OCI-M2 (cell line): ENCODE measurements around the gene RGS12.

Experiments
- DNase-seq: peaks from one replicate; lab custom pipeline; 2025; ENCODE audit not compliant: unreplicated experiment; lab: John Stamatoyannopoulos, UW

The RGS12 gene

GRCh38 chr4:3292571-3293400 lies at the start of gene RGS12:
TSS of gene RGS12 (plus strand) at chr4:3293021. CDS start at chr4:3316171, 23,150 bp downstream.
- no peak for DNase-seq

GRCh38 chr4:3243136-3243780 lies 49.6 kb upstream of the RGS12 start:
- no peak for DNase-seq

- no peak for DNase-seq
Observed at GRCh38 chr4:3244002-3244401, 48.8 kb upstream of the RGS12 start.

- no peak for DNase-seq
Observed at GRCh38 chr4:3244747-3245146, 48.1 kb upstream of the RGS12 start.

GRCh38 chr4:3245676-3246075 lies 47.1 kb upstream of the RGS12 start:
- no peak for DNase-seq

- DNase-seq, result no peak
Observed at GRCh38 chr4:3246458-3247398, 46.1 kb upstream of the RGS12 start.

- no peak for DNase-seq
Observed at GRCh38 chr4:3247399-3248177, 45.2 kb upstream of the RGS12 start.

GRCh38 chr4:3248178-3248480 lies 44.7 kb upstream of the RGS12 start:
- DNase-seq, result no peak

- no peak for DNase-seq
Observed at GRCh38 chr4:3248811-3249661, 43.8 kb upstream of the RGS12 start, which contains the start of gene MSANTD1. TSS of gene MSANTD1 (plus strand) at chr4:3249159. CDS start at chr4:3249223, 64 bp downstream.

GRCh38 chr4:3249711-3250437 lies 42.9 kb upstream of the RGS12 start:
- DNase-seq, result no peak

GRCh38 chr4:3250438-3250955 lies 42.3 kb upstream of the RGS12 start:
- no peak for DNase-seq

- no peak for DNase-seq
Observed at GRCh38 chr4:3250956-3251690, 41.7 kb upstream of the RGS12 start.

- DNase-seq, result no peak
Observed at GRCh38 chr4:3251691-3252479, 40.9 kb upstream of the RGS12 start.

GRCh38 chr4:3252480-3252828 lies 40.4 kb upstream of the RGS12 start:
- no peak for DNase-seq

- DNase-seq, result no peak
Observed at GRCh38 chr4:3252831-3253641, 39.8 kb upstream of the RGS12 start.

- no peak for DNase-seq
Observed at GRCh38 chr4:3253808-3254207, 39.0 kb upstream of the RGS12 start.
